ENCODE data around the gene HPSE2. TPM values are rescaled to one million over a fixed set of nuclear protein-coding genes. Genes with fewer than 3 reads are reported as not detected.

The HPSE2 gene
- total and polyA plus RNA-seq, 2 of the 8 experiments (the other 6 are each of a cell fraction or from before 2014, with no cell fraction given) = 0.41 to 0.58 TPM

GRCh38 chr10:99115703-99116102 lies 119.9 kb downstream of the HPSE2 start:
- Histone ChIP-seq H3K79me1 (ENCODE audit: low read depth, low read length) (no peaks in the 10 kb centered on the region), H3K9me3 (ENCODE audit: insufficient read depth in 2 of 2, low read depth in 1 of 2, low read length in 1 of 2) (no peaks in the 10 kb centered on the region), H3K4me2 (ENCODE audit: insufficient read depth in 1 of 2, low read depth in 2 of 2, low read length in 2 of 2) (no peak overlapping the region), H3K9ac (replicated peaks in 1 of 4; ENCODE audit: extremely low read depth in 1 of 4, low read depth in 3 of 4, low read length in 3 of 4) (no peak overlapping the region), H3K4me3 (ENCODE audit: extremely low read depth in 1 of 4, insufficient read depth in 2 of 4, low read depth in 3 of 4, low read length in 4 of 4) (no peak overlapping the region), H2BK20ac (ENCODE audit: low read length) (no peak overlapping the region), H4K91ac (replicated peaks; ENCODE audit: insufficient read length, low read length) (no peak overlapping the region), H3K18ac (ENCODE audit: extremely low read depth, low read length) (no peak overlapping the region), H3K27ac (ENCODE audit: low read depth, low read length) (no peak overlapping the region), H2BK15ac (ENCODE audit: low read length) (no peak overlapping the region), H2AFZ (ENCODE audit: low read length) (no peak overlapping the region), H3K14ac (ENCODE audit: insufficient read length) (no peak overlapping the region), H4K5ac (ENCODE audit: insufficient read length, low read depth, low read length) (no peak overlapping the region), H3K23me2 (ENCODE audit: low read depth, low read length) (no peaks in the 10 kb centered on the region), H3K27me3 (replicated peaks in 1 of 4; ENCODE audit: control insufficient read depth in 3 of 4, extremely low read depth in 1 of 4, insufficient read depth in 3 of 4, low read length in 3 of 4) (no peaks in the 10 kb centered on the region), H3K4ac (replicated peaks; ENCODE audit: insufficient read length, low read depth, low read length) (no peak overlapping the region), H2BK12ac (ENCODE audit: low read depth, low read length) (no peak overlapping the region), H4K8ac (ENCODE audit: extremely low read depth, insufficient read depth, low read length) (no peak overlapping the region), H3K79me2 (ENCODE audit: control insufficient read depth in 1 of 2, insufficient read depth in 2 of 2, low read length in 2 of 2) (no peaks in the 10 kb centered on the region), H3K4me1 (replicated peaks in 1 of 4; ENCODE audit: control insufficient read depth in 3 of 4, insufficient read depth in 4 of 4, low read length in 3 of 4) (no peaks in the 10 kb centered on the region), H2AK5ac (ENCODE audit: low read depth, low read length) (no peak overlapping the region), H2BK5ac (ENCODE audit: low read depth, low read length) (no peak overlapping the region), H4K20me1 (replicated peaks in 1 of 2; ENCODE audit: control insufficient read depth in 1 of 2, insufficient read depth in 2 of 2, low read length in 2 of 2) (no peaks in the 10 kb centered on the region), H3K23ac (ENCODE audit: insufficient read length) (no peak overlapping the region), H3K36me3 (ENCODE audit: control insufficient read depth in 2 of 4, insufficient read depth in 4 of 4, low read length in 3 of 4) (no peaks in the 10 kb centered on the region), H2BK120ac (replicated peaks; ENCODE audit: low read depth, low read length) (no peak overlapping the region), H3K56ac (replicated peaks; ENCODE audit: insufficient read length, low read depth, low read length) (no peak overlapping the region)
- FAIRE-seq (no peak), DNase-seq (ENCODE audit: low read depth in 1 of 2, low spot score in 2 of 2) (no peak)
- POLR2A ChIA-PET (ENCODE audit: partially characterized antibody) = no interaction called here
- CTCF ChIA-PET (ENCODE audit: partially characterized antibody) = no interaction called here
- TF ChIP-seq RFX5 (IDR thresholded peaks at IDR 0.05; ENCODE audit: borderline replicate concordance, low read depth, low read length) (no peak), SP4 (IDR thresholded peaks at IDR 0.05; ENCODE audit: low read length) (no peak), HDAC6 (IDR thresholded peaks at IDR 0.05; ENCODE audit: low read depth, low read length) (no peak), CHD1 (IDR thresholded peaks at IDR 0.05; ENCODE audit: low read depth, low read length) (no peak), ZNF274 (IDR thresholded peaks at IDR 0.05; ENCODE audit: borderline replicate concordance, extremely low read depth, low read length) (no peak), NRF1 (IDR thresholded peaks at IDR 0.05; ENCODE audit: low read depth, low read length) (no peak), E2F6 (IDR thresholded peaks at IDR 0.05) (no peak), MAFK (IDR thresholded peaks at IDR 0.05; ENCODE audit: low read depth, low read length) (no peak), SIX5 (IDR thresholded peaks at IDR 0.05; ENCODE audit: low read depth, low read length) (no peak), GTF2F1 (IDR thresholded peaks at IDR 0.05; ENCODE audit: borderline replicate concordance, low read depth, low read length) (no peak), ATF2 (IDR thresholded peaks at IDR 0.05; ENCODE audit: low read length) (no peak), ATF3 (IDR thresholded peaks at IDR 0.05; ENCODE audit: insufficient read depth, low read depth, low read length) (no peak), SIN3A (conservative IDR thresholded peaks at IDR 0.05 in 1 of 2, IDR thresholded peaks at IDR 0.05 in 1 of 2; ENCODE audit: low read depth in 1 of 2, low read length in 2 of 2) (no peak), SIRT6 (IDR thresholded peaks at IDR 0.05; ENCODE audit: low read length) (no peak)

Measured in H1 (cell line).